Lung microvascular endothelial cell (primary cell): Measurements from ENCODE around the gene FYCO1. TPM values are rescaled to one million over a fixed set of nuclear protein-coding genes. Genes with fewer than 3 reads are reported as not detected.

Source experiments
- DNase-seq, 2 donors: peaks; one replicate each; pipeline versions ENCODE4 v3.0.0 to v3.0.0-alpha.2; 2010; ENCODE audit warnings: low read depth in 2 of 2
- total RNA-seq: library from RNA; depleted of rRNA; stranded (reverse); fragments of >200 nt; gene quantifications from 2 replicates; pipeline ENCODE4 v1.2.1, GENCODE V29; 2014

The FYCO1 gene
- total RNA-seq, 1 donor from 2014 or later = 11.5 TPM

DNA sequence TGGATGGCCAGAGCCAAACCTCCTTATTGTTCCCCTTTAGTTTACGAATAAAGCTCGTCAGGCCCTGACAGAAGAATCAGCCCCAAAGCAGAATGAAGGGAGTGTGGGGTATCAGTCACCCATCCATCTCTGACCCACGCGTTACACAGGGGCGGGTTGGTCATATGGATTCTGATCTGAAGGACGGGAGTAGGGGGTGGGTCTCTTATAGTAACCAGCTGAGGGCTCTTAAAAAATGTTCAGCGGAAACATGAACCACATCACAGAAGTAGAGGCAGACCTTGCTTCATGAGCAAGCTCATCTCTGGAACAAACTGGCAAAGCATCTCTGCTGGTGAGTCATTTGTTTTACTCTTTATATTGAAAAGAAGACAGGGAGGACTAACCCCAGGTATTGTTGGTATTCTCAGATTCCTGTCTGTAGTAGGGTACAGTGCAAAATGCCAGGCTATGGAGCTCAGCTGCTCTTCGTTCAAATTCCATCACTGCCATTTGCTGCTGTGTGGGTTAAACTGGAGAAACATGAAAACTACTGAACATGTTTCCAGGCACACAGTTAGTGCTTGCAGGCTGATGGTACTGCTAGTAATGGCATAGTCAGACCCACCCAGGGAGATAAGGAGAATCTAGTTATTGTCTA lies 52.3 kb downstream of the FYCO1 start, which contains the start of gene CXCR6:
TSS of gene CXCR6 (plus strand) at position 258 of the 640 bp plus-strand sequence. CDS start 3,018 bp downstream, outside the sequence.
- no peak for DNase-seq

DNA sequence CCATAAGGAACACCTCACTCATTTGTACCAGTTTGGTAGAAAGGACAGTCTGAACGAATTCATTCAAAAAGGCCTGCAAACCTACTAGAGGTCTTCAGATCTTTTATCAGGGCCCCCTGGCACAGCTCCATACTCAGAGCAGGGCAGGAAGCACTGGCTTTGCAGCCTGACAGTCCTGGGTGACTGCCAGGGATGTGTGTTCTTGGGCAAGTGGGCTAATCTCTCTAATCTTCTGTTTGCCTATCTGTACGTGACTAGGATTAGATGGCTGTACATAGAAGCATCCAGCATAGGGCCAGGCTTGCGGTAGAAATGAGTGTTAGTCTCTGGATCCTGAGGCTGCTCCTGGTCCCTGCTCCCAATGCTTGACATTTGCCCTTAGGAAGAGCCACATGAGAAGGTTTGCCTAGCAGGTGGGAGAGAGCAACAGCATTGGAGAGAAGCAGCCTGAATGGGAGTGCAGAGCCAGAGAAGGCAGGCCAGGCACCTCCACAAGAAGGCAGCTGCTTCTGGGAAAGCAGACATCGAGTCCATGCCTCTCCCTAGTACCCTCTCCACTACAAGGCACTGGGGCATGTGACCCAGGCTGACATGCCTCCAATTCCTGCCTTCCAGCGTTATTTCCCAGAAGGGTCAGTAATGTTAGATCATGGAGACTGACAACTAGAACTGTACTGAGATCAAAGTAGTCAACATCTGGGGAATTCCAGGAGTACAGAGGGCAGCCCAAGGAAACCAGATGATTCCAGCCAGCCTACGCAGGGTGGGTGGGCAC lies 53.4 kb downstream of the FYCO1 start:
- peak; percentile 52 to 58 for DNase-seq

DNA sequence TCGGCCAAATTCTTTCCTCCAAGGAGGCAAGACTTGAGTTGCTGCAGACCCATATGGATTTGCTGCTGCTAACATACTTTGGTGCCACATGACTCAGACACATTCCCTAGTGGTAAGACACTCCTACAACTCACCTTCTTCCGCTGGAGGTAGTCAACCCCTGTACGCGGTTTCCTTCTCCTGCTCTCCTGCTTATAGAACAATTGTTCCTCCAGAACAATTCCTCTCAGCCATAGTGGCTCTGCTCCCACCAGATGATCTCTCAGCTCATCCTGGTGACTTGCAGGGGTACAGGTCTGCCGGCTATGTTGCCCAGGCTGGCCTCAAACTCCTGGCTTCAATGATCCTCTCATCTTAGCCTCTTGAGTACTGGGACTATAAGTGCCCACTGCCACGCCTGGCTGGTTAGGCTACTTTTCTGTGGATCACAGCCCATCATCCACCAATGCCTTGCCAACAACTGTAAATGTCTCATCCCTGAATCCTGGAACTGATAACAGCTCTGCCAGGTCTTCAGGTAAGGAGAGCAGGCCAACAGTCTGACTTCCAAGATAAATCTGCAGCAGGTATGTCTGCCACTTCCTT lies 54.8 kb downstream of the FYCO1 start:
- no peak for DNase-seq

DNA sequence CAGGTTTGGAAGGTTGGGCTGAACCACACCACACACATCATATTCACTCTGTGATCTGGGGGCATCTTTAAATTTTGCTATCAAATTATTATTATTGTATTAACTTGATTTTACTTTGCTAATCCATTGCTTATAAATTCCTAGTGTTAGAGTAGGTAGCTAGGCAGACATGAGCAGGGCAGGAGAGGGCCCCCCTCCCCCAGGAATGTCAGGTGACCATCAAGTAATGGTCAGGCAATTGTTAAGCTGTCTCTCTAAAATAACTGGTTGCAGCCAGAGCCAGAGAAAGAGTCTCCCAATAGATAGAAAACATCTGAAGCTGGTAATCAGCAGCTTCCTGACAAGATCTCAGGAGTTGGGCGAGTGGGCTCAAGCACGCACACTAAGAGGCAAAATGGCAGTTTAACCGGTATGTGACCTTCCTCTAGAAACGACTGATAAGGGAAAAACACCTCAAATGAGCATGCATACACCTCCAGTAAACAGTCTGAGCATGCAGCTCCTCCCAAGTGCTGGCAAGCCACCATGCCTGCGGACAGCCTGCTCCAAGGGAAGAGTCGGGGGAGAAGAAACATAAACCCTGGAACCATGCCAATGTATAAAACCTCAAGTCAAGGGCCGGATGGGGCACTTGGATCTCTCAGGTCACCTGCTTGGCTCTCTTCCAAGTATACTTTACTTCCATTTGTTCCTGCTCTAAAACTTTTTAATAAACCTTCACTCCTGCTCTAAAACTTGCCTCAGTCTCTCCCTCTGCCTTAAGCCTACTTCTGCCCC lies 55.4 kb downstream of the FYCO1 start:
- DNase-seq = no peak

DNA sequence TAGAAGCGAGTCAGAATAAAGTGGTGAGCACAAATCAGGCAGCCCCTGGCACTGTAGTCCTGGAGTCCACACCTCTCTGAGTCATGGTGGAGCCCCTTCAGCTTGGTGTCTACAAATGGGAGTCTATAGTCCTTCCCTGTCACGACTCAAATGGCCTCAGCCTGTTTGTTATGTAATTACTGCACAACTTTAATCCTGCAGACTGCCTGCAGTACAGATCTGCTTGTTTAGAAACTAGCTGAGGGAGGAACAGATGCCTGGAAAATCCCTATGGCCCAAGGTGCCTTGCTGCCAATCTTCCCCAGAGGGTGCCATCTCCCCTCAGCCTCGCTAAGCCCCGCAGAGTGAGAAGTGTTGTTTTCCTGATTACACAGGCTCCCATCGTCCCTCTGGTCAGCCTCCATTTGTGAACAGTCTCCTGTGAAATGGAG lies 56.3 kb downstream of the FYCO1 start:
- DNase-seq = no peak

DNA sequence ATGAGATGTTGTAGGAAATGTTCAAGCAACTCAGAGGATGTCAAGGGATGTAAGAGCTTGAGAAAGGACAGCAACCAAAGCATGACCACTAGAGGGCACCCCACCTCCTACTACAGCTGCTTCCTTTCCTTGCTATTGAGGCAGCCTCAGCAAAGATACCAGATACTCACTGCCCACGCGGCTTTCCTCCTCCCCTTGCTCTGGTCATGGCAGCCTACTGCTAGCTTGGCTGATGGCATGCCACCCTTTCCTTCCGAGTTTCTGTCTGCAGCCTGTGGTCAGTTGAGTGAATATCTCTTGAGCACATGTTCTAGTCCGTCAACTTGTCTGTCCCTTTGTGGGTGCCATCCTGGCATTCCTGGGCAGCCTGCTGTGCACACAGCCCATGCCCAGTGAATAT lies 56.8 kb downstream of the FYCO1 start:
- peak; percentile 87 to 90 for DNase-seq

DNA sequence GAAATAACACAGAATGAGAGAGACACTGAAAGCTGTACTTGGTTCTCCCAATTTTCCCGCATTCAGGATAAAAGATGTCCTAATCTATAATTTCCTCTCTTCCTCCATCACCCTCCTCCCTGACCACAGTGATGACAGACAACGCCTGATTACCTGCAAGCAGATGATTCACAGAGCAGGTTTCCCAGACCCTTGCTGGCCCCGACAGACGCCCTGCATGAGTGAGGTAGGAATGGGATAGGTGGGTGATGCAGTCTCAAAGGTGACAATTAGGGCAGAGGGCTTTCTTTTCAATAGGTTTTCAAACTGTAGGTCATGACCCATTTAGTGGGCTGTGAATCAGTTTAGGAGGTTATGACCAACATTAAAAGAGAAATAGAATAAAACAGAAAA lies 57.6 kb downstream of the FYCO1 start:
- no peak for DNase-seq

DNA sequence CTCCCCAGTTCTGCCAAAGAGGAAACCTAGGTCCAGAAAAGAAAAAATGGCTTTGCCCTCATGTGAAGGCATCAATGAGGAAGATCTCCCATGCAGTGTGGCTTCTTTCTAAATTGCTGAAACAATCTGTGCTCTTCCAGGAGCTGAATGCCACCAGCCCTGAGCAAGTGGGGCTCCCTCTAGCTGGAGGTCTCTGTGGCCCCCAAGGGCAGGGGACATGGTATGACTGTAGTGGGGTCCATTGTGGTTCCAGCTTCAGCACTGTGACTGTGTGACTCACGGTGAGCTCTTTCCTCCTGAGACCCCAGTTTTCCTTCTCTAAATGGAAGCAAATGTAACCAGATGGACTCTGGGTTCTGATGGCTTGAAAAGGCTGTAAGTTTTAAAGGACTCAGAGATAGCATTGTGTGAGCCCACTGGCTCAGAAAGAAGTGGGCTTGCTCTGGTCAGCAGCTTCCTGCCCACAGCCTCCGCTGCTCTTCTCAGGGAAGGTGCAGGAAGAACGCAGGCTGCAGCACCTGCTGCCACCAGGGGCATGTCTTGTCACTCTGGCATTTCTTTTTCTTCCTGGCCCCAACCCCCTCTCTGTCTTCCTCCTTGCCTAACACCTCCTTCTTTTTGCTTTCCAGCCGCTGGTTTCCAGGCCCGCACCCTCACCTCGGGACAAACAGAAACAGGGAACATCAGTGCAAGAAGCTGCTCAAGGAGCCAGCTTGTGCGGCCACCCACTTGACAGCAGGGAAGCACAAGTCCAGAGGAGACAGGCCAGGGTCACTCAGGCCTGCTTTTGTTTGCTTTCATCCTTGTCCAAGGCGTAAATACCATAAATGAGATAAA lies 58.2 kb downstream of the FYCO1 start:
- DNase-seq = no peak

DNA sequence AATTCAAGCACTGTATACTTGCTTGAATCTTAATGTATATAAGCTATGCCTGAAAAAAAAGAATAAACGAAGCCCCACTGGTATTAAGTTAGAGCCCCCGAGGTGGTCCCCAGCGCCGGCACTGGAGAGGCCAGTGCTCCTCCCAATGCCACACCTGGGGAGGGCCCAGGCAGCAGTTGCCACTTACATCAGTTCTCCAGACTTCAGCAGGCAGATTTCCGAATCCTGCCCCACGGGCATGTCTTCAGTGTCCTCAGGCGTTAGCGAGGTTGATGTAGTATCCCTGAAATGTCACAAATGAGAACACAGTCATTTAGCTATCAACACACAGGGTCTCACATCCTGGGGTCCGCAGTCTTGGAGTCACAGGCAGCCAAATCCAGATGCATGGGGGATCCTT lies 59.4 kb downstream of the FYCO1 start:
- no peak for DNase-seq

DNA sequence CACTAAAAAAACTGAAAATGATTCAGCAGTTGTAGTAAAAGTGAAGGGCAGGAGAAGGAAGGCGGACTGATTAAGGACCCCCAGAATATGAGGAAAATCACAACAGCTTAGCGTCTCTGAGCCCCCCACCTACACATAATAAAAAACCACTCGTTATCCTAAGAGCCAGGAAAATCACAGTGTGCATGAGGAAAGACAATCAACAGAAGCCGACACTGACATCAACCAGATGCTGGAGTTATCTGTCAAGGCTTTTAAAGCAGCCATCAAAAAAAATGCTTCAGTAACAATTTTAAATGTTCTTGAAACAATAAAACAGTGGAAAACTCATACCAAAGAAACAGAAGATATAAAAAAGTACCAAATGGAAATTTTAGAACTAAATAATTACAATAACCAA lies 62.0 kb downstream of the FYCO1 start:
- DNase-seq = no peak

DNA sequence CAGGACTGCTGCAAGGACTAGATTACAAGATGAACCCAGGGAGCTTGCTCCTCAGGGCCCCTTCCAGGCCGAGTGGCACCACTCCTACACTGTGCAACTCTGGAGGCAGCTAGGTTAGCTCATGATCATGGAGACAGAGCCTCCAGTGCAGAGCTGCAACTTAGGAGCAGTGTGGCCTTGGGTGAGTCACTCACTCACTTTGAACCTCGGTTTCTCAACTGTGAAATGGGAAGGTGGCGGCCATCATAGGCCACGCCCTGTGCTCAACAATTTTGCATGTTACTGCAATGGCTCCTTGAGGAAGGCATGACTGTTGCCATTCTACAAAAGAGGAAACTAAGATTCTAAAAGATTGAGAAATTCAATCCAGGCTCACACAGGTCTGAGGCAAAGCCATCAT lies 63.5 kb downstream of the FYCO1 start:
- no peak for DNase-seq

DNA sequence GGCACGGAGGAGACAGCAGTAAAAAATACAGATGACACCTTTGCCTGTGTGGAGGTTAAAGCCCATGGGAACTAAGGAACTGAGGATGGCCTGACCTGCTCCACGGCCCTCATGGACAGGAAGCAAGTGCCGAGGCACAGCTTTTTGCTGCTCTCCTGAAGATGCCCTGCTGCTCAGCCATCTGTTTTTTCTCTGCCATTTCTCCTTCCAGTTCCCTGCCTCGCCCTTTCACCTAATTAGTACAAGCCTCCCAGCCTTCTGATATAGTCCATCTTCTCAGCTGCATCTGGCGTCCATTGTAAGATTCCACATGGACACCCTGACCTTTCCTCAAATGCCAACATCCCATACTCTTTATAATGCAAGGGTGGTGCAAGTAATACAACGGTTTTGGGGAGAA lies 64.1 kb downstream of the FYCO1 start:
- DNase-seq = no peak

DNA sequence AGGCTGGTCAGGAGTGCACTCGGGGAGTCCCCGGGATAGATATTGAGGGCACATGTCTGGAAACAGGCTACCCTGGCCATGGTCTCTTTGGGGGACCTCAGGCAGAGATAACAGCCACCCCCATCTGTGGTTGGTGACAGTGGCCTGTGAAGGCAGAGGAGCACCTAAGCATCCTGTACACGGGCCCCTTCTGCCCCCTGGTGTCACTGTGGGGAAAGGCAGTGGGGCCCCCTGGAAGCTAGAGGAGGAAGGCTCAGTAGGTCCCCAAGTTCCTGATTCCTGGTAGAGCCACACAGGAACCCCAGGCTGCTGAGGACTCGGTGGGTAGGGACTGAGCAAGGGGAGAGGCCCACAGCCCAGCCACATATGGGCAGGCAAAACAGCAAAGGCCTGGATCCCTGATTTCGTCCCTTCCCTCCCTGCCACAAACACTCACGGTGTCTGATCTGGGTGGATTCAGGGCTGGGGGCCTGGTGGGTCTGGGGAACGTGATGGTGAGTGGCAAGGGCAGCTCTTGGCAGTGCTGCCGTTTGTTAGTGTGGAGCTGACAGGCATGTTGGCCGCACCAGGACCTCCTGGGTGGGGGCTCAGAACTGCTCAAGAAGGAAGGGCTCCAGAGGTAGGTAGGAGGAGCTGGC lies 66.5 kb downstream of the FYCO1 start:
- DNase-seq = peak; percentile 32 to 49

DNA sequence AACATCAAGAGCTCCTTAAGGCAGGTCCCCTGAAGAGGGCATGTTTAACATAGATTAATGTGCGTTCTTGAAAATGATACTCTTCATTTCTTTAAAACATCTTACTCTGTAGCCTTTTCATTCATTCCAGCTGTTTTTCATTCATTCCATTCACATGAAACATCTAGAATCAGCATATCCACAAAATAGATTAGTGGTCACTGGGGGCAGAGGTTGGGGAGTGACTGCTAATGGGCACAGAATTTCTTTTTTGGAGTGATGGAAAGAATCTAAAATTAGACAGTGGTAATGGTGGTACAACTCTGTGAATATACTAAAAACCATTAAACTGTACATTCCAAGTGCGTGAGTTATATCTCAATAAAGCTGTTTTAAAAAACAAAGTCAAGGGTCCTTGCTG lies 67.7 kb downstream of the FYCO1 start:
- no peak for DNase-seq

DNA sequence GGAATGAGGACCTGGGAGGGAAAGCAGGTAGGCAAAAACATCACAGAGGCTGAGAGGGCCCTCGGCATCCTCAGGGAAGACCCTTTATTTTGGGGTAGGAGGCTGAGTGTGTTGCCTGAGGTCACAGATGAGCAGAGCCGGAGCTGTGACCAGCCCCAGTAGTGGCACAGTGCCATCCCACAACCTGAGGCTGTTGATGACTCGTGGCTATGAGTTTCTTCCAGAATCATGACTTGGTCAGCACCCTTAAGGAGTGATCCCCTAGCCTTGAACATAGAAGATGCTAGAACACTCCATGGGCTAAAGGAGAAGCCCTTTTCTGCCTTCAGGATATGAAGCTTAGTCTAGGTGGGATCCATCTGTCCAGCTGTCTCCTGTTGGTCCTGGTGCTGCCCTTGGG lies 71.9 kb downstream of the FYCO1 start:
- no peak for DNase-seq

DNA sequence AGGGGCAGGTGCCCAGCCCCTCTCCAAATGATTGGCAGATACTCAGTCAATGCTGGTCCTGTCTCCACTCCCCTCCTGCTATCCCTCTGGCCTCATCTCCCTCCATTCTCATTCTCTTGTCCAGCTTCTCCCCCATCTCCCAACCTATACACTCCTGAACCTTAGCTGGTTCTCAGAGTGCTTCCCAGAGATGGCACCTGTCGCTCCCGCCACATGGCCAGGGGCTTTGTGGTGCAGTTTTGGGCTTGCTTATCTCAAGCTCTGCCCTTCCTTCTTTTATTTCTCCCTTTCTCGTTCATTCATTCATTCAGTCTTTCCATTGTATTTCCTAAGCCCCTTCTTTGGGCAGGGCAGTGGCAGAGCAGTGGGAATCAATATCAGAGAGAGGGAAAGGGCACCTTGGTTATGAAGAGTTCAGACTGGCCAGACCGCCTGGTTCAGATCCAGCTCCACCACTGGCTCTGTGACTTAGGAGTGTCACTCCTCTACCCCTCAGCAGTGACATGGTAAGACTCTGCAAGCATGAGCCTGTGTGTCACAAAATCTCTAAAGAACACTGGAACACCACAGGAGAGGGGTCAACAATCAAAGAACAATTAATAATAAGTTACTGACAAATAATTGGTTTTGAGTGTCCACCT lies 72.6 kb downstream of the FYCO1 start:
- DNase-seq = no peak

DNA sequence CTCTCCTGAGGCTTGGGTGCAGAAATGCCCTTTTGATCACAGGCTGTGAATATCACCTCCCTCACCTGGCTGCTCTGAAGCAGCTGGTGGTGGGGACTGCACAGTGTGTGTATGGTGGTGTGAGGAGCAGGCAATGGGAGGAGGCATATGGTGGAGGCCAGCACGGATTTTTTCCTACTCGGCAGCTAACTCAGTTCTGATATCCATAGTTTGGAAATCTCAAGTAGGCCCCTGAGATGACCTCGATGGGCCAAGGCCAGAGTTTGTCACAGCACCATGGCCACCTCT lies 73.6 kb downstream of the FYCO1 start:
- DNase-seq = no peak

DNA sequence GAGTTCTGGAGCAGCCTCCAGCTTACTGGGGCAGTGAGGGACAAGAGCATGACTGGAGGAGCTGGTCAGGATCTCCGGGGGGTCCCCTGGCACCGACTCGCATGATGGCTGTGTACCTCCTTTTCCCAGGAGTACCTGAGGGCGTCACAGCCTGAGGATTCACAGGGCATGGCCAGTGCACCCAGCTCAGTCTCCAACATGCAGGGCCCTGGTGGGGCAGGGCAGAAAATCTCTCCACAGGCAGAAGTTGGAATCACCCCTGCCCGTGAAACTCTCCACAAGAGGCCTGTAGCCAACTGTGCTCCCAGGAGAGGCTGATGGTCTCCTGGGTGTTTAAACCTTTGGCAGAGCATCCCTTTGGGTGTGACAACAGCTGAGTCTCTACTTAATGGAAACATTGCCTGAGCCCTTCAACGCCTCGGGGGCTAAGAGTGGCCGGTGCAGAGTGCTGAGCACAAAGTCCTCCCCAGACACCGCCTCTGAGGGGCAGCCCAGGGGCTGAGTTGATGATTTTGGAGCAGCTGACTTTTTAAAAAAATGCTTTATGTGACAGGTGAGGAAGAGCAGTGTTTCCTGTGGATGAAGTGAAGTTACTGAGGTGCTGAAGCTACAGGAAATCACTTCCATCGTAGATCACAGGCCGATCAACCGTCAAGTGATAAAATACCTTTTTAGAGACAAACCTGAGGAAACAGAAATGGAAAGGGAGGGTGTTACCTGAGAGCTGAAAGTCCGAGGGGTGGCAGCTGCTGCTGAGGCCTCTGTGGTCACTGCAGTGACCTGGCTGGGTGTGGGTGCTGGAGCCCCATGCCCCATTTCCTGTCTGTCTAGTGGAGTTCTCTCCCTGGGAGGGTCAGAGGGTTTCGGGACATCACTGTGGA lies 74.2 kb downstream of the FYCO1 start:
- no peak for DNase-seq

DNA sequence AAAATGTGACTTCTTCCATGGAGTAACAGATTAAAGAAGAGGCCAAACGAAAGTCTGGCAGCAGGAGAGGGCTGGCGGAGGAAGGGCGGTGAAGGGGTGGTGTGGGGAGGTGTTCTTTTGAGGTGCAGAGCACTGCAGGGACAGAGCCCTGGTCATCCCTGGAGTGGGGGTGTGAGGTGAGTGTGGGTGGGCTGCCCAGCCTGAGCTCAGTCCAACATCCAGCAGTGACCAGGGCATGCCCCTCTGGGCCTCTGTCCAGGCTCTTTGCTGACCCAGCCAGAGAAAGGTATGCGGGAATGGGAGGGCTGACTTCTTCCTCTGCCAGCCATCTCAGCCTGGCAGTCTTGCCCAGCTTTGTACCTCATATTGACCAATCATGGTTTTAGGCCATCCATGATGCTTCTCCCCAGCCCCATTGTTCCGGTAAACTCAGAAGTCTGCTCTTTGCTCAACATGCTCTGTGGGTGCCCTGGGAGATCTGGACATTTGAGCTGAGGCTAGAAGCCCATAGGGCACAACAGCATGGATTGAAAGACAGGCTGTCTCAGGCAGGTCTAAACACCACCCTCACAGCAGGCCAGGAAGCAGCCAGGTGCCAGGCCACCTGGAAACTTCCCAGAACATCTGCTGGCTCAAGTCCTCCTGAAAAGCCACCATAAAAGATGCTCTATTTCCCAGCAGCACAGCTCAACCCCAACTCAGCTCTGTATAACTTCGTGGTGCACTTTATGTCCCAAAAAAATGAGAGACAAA lies 78.3 kb downstream of the FYCO1 start:
- DNase-seq = no peak
